DOHH2 (cell line): ENCODE data around the gene SIK3.

Source experiments
- H3F3A ChIP-seq: fragments of 200-600 bp; sonication (generic), shearing (Covaris generic); 2 replicates; pipeline ENCODE4 v1.6.0; 2016; ENCODE audit warnings: antibody characterized with exemption, mild to moderate bottlenecking; ENCODE audit not compliant: control insufficient read depth, insufficient read depth
- H3K27ac ChIP-seq: fragments of 200-600 bp; sonication (generic); 2 replicates; pipeline ENCODE4 v1.5.1; 2014; ENCODE audit warnings: low read depth, mild to moderate bottlenecking, low read length, moderate library complexity
- H3K27me3 ChIP-seq: fragments of 200-600 bp; sonication (generic); 2 replicates; pipeline ENCODE4 v1.6.1; 2014; ENCODE audit warnings: mild to moderate bottlenecking, low read length, mixed read lengths; ENCODE audit not compliant: control insufficient read depth
- H3K36me3 ChIP-seq: fragments of 200-600 bp; sonication (generic); 2 replicates; pipeline ENCODE4 v1.6.1; 2014; ENCODE audit warnings: mild to moderate bottlenecking, low read length, moderate library complexity, mixed read lengths; ENCODE audit not compliant: control insufficient read depth
- H3K4me1 ChIP-seq: fragments of 200-600 bp; sonication (generic); 2 replicates; pipeline ENCODE4 v1.6.1; 2014; ENCODE audit warnings: mild to moderate bottlenecking, low read length, mixed read lengths; ENCODE audit not compliant: control insufficient read depth
- H3K4me2 ChIP-seq: fragments of 200-600 bp; sonication (generic); 2 replicates; pipeline ENCODE4 v1.6.0; 2014; ENCODE audit warnings: mild to moderate bottlenecking, low read length, moderate library complexity
- H3K4me3 ChIP-seq: fragments of 200-600 bp; sonication (generic); 2 replicates; pipeline ENCODE4 v1.5.1; 2014; ENCODE audit warnings: mild to moderate bottlenecking, low read length, mixed read lengths
- H3K79me2 ChIP-seq: fragments of 200-600 bp; sonication (generic); 2 replicates; pipeline ENCODE4 v1.6.1; 2014; ENCODE audit warnings: mild to moderate bottlenecking, low read length, mixed read lengths; ENCODE audit not compliant: control insufficient read depth
- H3K9me2 ChIP-seq: fragments of 200-600 bp; sonication (generic); replicated peaks from 2 replicates; pipeline ENCODE4 v1.6.1; 2014; ENCODE audit warnings: mild to moderate bottlenecking, low read length, mixed read lengths; ENCODE audit not compliant: control insufficient read depth
- H3K9me3 ChIP-seq: fragments of 200-600 bp; sonication (generic); 2 replicates; pipeline ENCODE4 v1.6.1; 2014; ENCODE audit warnings: antibody characterized with exemption, low read length, mixed read lengths; ENCODE audit not compliant: control insufficient read depth, insufficient read depth
- H4K20me1 ChIP-seq: fragments of 200-600 bp; sonication (generic); 2 replicates; pipeline ENCODE4 v1.6.0; 2014; ENCODE audit warnings: low read depth, mild to moderate bottlenecking, antibody characterized with exemption, low read length, moderate library complexity; ENCODE audit not compliant: control insufficient read depth, insufficient read depth
- EZH2phosphoT487 ChIP-seq: fragments of 200-600 bp; sonication (generic); IDR thresholded peaks from 2 replicates; pipeline ENCODE4 v1.6.1; 2017; ENCODE audit warnings: borderline replicate concordance, mild to moderate bottlenecking, antibody characterized with exemption, low read length, moderate library complexity, mixed read lengths
- TF ChIP-seq, protein P1 (sequence below): fragments of 200-600 bp; sonication (generic); IDR thresholded peaks from one replicate; pipeline ENCODE4 v1.5.1; 2014; ENCODE audit warnings: antibody characterized with exemption, mild to moderate bottlenecking, low read depth, low read length; ENCODE audit not compliant: poor library complexity, severe bottlenecking

SIK3 gene

DNA sequence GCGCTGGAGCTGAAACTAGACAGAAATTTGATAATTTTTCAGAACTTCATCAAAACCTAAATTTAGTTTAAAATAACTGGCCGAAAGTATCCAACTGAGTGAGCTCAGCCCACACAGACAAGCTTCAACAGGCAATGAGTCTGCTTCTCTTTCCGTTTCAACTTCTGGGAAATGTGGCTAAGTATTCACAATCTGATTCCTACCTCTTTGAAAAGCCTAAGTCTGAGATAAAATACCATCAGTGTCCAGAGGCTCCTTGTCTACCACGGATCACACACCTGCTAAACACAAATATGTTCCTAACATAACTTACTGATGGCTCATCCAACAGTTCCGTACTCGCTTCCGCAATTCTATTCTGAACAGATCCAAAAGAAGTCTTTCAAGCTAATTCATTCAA is 8.5 kb downstream of the SIK3 start:
- Histone ChIP-seq H3K4me1 (peaks cover under 1% of the 10 kb centered on the region; the same call in 1 of the 2 replicates), H3K4me3 (no peak overlapping the region), H3K36me3 (no peaks in the 10 kb centered on the region; the same call in 1 of the 2 replicates), H3K9me2 (no peaks in the 10 kb centered on the region), H3F3A (no peaks in the 10 kb centered on the region), H3K27me3 (no peaks in the 10 kb centered on the region), H3K4me2 (no peak overlapping the region), H4K20me1 (peaks cover 13% of the 10 kb centered on the region), H3K79me2 (peaks cover 97% of the 10 kb centered on the region), H3K9me3 (no peaks in the 10 kb centered on the region), H3K27ac (no peak overlapping the region)
- TF ChIP-seq EZH2phosphoT487 = no peak
- TF ChIP-seq, protein P1, sequence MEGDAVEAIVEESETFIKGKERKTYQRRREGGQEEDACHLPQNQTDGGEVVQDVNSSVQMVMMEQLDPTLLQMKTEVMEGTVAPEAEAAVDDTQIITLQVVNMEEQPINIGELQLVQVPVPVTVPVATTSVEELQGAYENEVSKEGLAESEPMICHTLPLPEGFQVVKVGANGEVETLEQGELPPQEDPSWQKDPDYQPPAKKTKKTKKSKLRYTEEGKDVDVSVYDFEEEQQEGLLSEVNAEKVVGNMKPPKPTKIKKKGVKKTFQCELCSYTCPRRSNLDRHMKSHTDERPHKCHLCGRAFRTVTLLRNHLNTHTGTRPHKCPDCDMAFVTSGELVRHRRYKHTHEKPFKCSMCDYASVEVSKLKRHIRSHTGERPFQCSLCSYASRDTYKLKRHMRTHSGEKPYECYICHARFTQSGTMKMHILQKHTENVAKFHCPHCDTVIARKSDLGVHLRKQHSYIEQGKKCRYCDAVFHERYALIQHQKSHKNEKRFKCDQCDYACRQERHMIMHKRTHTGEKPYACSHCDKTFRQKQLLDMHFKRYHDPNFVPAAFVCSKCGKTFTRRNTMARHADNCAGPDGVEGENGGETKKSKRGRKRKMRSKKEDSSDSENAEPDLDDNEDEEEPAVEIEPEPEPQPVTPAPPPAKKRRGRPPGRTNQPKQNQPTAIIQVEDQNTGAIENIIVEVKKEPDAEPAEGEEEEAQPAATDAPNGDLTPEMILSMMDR = no peak

DNA sequence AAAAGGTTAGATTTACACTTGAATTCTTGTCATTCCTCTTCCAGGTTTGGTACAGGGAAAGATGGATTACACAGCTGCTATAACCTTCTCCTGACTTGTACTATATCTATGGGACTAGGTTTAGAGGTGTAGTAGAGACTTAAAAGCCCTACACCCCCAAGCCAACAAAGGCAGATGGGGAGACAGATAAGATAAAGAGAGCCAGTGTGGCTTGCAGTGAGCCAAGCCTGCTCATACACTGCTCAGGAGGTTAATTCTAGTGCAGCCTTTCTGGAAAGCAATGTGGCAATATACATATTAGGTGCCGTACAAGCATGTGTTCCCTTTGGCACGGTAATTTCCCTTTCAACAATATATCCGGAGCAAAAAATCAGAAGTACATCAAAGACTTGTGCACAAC is 10.8 kb downstream of the SIK3 start:
- Histone ChIP-seq H3K79me2 (peaks cover 97% of the 10 kb centered on the region), H3K4me1 (no peaks in the 10 kb centered on the region), H3K9me3 (no peaks in the 10 kb centered on the region), H3K27ac (no peak overlapping the region), H3K27me3 (no peaks in the 10 kb centered on the region), H3K9me2 (no peaks in the 10 kb centered on the region), H3K4me2 (no peak overlapping the region), H3K4me3 (no peak overlapping the region), H3F3A (no peaks in the 10 kb centered on the region; the same call in 1 of the 2 replicates), H3K36me3 (no peaks in the 10 kb centered on the region; the same call in 1 of the 2 replicates), H4K20me1 (peaks cover 11% of the 10 kb centered on the region)
- TF ChIP-seq, protein P1 = no peak
- TF ChIP-seq EZH2phosphoT487 = no peak

DNA sequence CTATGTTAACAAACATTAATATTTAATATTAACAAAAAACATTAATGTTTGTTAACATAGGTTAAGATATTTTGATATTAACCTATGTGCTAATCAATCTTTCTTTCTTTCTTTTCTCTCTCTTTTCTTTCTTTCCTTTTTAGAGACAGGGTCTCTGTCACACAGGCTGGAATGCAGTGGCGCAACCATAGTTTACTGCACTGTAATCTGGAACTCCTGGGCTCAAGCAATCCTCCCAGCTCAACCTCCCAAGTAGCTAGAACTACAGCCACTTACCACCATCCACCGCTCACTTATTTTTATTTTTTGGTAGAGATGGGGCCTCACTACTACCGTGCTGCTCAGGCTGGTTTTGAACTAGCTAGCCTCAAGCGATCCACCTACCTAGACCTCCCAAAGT is 13.2 kb downstream of the SIK3 start:
- TF ChIP-seq EZH2phosphoT487 = no peak
- Histone ChIP-seq H3K4me2 (no peak overlapping the region), H4K20me1 (peaks cover 11% of the 10 kb centered on the region)

DNA sequence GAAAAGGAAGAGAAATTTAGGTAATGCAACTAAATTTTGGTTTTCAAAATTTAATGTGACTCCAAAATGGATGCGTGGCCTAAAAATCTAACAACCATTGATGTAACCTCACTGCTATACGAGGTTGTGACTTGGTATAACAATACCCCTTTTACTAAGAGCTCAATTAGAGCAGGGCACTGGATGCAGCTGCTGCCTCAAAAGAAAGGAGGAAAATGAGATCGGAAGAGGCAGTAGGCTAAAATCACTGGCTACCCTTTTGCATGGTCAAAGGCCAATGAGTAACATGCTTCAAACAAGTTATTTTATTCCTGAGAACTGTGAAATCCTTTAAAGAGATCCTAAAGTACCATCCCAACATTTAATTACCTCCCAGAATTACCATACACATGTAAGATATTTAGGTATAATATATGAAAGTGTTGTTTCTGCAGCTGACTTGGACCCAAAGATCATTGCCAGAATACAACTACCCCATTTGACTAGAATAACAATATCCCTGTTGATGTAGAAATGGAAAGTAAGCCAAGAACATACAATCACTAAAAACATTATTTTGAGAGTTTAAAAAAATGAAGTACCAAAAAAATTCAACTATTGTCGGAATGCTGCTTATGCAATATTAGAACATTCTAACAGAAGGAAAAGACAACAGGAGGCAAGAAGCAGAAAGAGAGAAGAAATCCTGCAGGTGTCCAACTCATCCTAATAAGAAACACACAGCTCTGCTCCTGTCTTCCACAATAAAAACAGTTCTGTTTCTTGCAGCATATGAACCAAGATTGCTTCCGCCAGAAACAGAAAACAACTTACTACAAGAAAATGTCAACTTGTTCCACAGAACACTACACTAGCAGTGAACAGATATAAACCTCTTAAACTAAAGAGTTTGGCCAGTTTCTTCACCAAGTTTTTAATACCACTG is 15.0 kb downstream of the SIK3 start:
- H3K27me3 ChIP-seq = no peaks in the 10 kb centered on the region
- no peaks in the 10 kb centered on the region for H3K9me2 ChIP-seq
- H4K20me1 ChIP-seq = peaks cover 8% of the 10 kb centered on the region; the same call in 1 of the 2 replicates
- no peaks in the 10 kb centered on the region for H3K9me3 ChIP-seq
- H3K79me2 ChIP-seq = peaks cover 97% of the 10 kb centered on the region
- H3K4me1 ChIP-seq = peaks cover 9% of the 10 kb centered on the region
- H3K4me2 ChIP-seq = no peak overlapping the region
- TF ChIP-seq EZH2phosphoT487 = no peak
- TF ChIP-seq, protein P1 = no peak
- no peaks in the 10 kb centered on the region; the same call in 1 of the 2 replicates for H3F3A ChIP-seq
- no peaks in the 10 kb centered on the region for H3K36me3 ChIP-seq
- no peak overlapping the region for H3K27ac ChIP-seq
- no peak overlapping the region for H3K4me3 ChIP-seq

More for the DNA sequence above, 13.2 kb downstream of the SIK3 start:
- no peaks in the 10 kb centered on the region for H3K27me3 ChIP-seq
- no peak overlapping the region for H3K4me3 ChIP-seq
- peaks cover 98% of the 10 kb centered on the region for H3K79me2 ChIP-seq
- H3K9me2 ChIP-seq = no peaks in the 10 kb centered on the region
- no peaks in the 10 kb centered on the region for H3K36me3 ChIP-seq
- no peaks in the 10 kb centered on the region for H3K9me3 ChIP-seq
- no peak overlapping the region for H3K27ac ChIP-seq
- H3F3A ChIP-seq = no peaks in the 10 kb centered on the region; the same call in 1 of the 2 replicates
- no peaks in the 10 kb centered on the region for H3K4me1 ChIP-seq
